NK-92 treated with Interleukin-12 subunit alpha and Interleukin-12 subunit beta, amount 100 ng/mL, for 24 hours (cell line): ENCODE results near the gene LMOD1.
"Not testable (repeated sequence)": the region's sequence is repeated elsewhere in the genome, so short reads cannot be mapped to it uniquely, and the experiment has no call there.

Experiments
- DNase-seq: peaks from one replicate; lab custom pipeline; 2025; lab: John Stamatoyannopoulos, UW

Gene LMOD1

GRCh38 chr1:201859424-201859823 lies 86.9 kb downstream of the LMOD1 start:
- DNase-seq = no peak

GRCh38 chr1:201856722-201857121 lies 89.6 kb downstream of the LMOD1 start:
- not testable (repeated sequence) for DNase-seq

GRCh38 chr1:201851949-201852348 lies 94.4 kb downstream of the LMOD1 start:
- no peak for DNase-seq

GRCh38 chr1:201850053-201850397 lies 96.3 kb downstream of the LMOD1 start:
- DNase-seq = no peak

- DNase-seq = no peak
These were observed 96.8 kb downstream of the LMOD1 start for GRCh38 chr1:201849372-201850052.

GRCh38 chr1:201848230-201848629 lies 98.1 kb downstream of the LMOD1 start:
- no peak for DNase-seq

GRCh38 chr1:201847150-201847549 lies 99.2 kb downstream of the LMOD1 start:
- no peak for DNase-seq
